ENCODE results near the gene TUBGCP4. TPM values are rescaled to one million over a fixed set of nuclear protein-coding genes. Genes with fewer than 3 reads are reported as not detected.

Gene TUBGCP4
- total and polyA plus RNA-seq, 10 of the 15 experiments (the other 5 are each of a cell fraction or from before 2014, with no cell fraction given): 6.3 to 39.1 (median 24.8) TPM

- TF ChIP-seq BHLHE40 (IDR thresholded peaks at IDR 0.05; ENCODE audit: borderline replicate concordance in 1 of 2, low read depth in 2 of 2, low read length in 1 of 2) (peak in 1 of 2 experiments; percentile 68; a peak in 3 of 4 replicates), SMAD1 (IDR thresholded peaks at IDR 0.05; ENCODE audit: low read depth, partially characterized antibody) (no peak), CBX5 (IDR thresholded peaks at IDR 0.05; ENCODE audit: low read depth) (no peak), IRF4 (IDR thresholded peaks at IDR 0.05; ENCODE audit: low read depth, low read length) (0 out of 2 replicates have a peak, but pooled peaks have one; percentile 5), CHD2 (IDR thresholded peaks at IDR 0.05; ENCODE audit: borderline replicate concordance, low read depth, low read length) (peak; percentile 26; the same call in 1 of the 2 replicates), RFX5 (IDR thresholded peaks at IDR 0.05; ENCODE audit: low read depth, low read length) (no peak), HDAC2 (IDR thresholded peaks at IDR 0.05) (no peak; the same call in 1 of the 2 replicates), FOXK2 (IDR thresholded peaks at IDR 0.05) (peak; percentile 42; the same call in 1 of the 2 replicates), ZNF622 (IDR thresholded peaks at IDR 0.05) (no peak), EP300 (IDR thresholded peaks at IDR 0.05; ENCODE audit: borderline replicate concordance in 1 of 2, control insufficient read depth in 1 of 2, low read depth in 2 of 2, low read length in 2 of 2) (no peak; a peak in 1 of 4 replicates), NRF1 (conservative IDR thresholded peaks at IDR 0.05; ENCODE audit: low read depth, low read length) (no peak), STAT1 (conservative IDR thresholded peaks at IDR 0.05) (peak; percentile 89; the same call in 1 of the 2 replicates), CEBPB (IDR thresholded peaks at IDR 0.05; ENCODE audit: borderline replicate concordance in 1 of 2, low read depth in 2 of 2, low read length in 2 of 2) (no peak), HDGF (IDR thresholded peaks at IDR 0.05) (peak; percentile 13; the same call in 1 of the 2 replicates), NFYB (IDR thresholded peaks at IDR 0.05; ENCODE audit: insufficient read depth, low read depth, low read length) (peak; percentile 58; the same call in 1 of the 2 replicates), BRCA1 (IDR thresholded peaks at IDR 0.05; ENCODE audit: low read depth, low read length) (no peak), YY1 (IDR thresholded peaks at IDR 0.05; ENCODE audit: low read depth, low read length) (0 out of 2 replicates have a peak, but pooled peaks have one; percentile 11), MXI1 (IDR thresholded peaks at IDR 0.05; ENCODE audit: low read depth, low read length) (peak; percentile 81), CBX3 (IDR thresholded peaks at IDR 0.05; ENCODE audit: borderline replicate concordance, low read depth) (no peak), ZBED1 (IDR thresholded peaks at IDR 0.05; ENCODE audit: borderline replicate concordance) (0 out of 2 replicates have a peak, but pooled peaks have one; percentile 40), NFYA (IDR thresholded peaks at IDR 0.05; ENCODE audit: borderline replicate concordance, low read depth, low read length) (no peak), BMI1 (IDR thresholded peaks at IDR 0.05; ENCODE audit: borderline replicate concordance) (no peak), GABPA (IDR thresholded peaks at IDR 0.05; ENCODE audit: low read depth) (peak; percentile 91), YBX1 (IDR thresholded peaks at IDR 0.05) (no peak), E4F1 (IDR thresholded peaks at IDR 0.05; ENCODE audit: borderline replicate concordance, partially characterized antibody) (peak; percentile 71)
- TF ChIP-seq, protein P1, sequence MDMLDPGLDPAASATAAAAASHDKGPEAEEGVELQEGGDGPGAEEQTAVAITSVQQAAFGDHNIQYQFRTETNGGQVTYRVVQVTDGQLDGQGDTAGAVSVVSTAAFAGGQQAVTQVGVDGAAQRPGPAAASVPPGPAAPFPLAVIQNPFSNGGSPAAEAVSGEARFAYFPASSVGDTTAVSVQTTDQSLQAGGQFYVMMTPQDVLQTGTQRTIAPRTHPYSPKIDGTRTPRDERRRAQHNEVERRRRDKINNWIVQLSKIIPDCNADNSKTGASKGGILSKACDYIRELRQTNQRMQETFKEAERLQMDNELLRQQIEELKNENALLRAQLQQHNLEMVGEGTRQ (IDR thresholded peaks at IDR 0.05; ENCODE audit: borderline replicate concordance, low read depth, low read length): no peak
- TF ChIP-seq, protein P2, sequence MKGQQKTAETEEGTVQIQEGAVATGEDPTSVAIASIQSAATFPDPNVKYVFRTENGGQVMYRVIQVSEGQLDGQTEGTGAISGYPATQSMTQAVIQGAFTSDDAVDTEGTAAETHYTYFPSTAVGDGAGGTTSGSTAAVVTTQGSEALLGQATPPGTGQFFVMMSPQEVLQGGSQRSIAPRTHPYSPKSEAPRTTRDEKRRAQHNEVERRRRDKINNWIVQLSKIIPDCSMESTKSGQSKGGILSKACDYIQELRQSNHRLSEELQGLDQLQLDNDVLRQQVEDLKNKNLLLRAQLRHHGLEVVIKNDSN (IDR thresholded peaks at IDR 0.05; ENCODE audit: borderline replicate concordance, extremely low read length, insufficient read depth, low read depth, low read length): no peak
These were observed 40.7 kb upstream of the TUBGCP4 start, which contains the start of gene LCMT2 (continued) for GRCh38 chr15:43329960-43330779.

Measured in GM12878 (cell line).